ENCODE measurements around the gene DENND4B. TPM values are rescaled to one million over a fixed set of nuclear protein-coding genes. Genes with fewer than 3 reads are reported as not detected.

The DENND4B gene
- total and polyA plus RNA-seq, 8 donors, result 41.3 to 106 (median 48.7) TPM

DNA sequence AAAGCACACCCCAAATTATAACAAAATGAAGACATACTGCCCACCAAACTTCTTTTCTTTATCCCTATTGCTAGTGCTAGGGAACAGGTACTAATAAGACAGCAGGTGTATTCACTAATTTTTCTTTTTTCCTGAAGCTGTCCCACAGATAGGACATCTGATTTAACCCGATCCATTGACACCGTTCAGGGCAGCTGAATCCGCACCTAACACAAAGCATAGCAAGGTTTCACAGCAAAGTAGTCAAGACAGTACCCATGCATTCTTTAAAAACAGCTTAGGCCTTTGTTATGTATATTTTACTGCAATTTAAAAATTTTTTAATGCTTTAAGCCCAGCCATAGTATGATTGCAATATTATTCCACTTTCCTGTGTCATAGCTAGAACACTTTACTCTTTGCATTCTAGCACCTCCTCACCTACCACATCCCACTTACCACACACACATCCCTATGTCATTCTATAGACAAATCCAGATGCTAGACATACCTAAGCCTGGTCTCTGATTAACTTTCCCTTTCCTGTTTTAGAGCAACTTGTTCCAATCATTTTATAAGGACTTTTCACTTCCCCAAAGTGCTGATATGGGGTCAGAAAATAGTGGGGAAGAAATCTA lies 64.1 kb downstream of the DENND4B start:
- ATAC-seq, result no peak
- TF ChIP-seq CTCF (IDR thresholded peaks at IDR 0.05), result no peak
- H3K27me3 ChIP-seq, result no peaks in the 10 kb centered on the region
- intact Hi-C loops (cut with DNase I), result no loop called here
- no peak overlapping the region for H3K4me3 ChIP-seq
- no peaks in the 10 kb centered on the region for H3K36me3 ChIP-seq
- H3K9me3 ChIP-seq, result no peaks in the 10 kb centered on the region
- no peak for DNase-seq
- H3K4me1 ChIP-seq, result peaks cover 0 to 35% of the 10 kb centered on the region in 2 donors
- peak overlapping the region in 1 of 2 donors; percentile 82 for H3K27ac ChIP-seq

DNA sequence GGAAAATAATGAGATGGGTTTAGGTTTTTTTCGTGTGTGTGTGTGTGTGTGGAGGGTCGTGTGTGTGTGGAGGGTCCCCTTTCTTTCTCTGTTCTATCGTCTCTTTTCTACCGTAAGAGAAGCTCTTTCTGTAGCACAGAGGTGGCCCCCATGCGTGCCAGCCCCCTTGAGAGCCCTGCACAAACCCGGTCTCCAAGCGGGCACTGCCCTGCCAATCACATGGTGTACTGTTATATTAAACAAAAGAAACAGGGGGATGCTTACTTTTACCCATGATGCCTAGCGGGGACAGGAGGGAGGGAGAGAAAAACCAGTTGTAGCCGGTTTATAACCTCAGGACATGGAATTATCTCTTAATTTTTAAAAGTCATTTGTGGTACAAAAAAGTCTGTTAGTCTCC lies 64.8 kb downstream of the DENND4B start:
- H3K4me3 ChIP-seq, result peak overlapping the region in 1 of 2 donors; percentile 0
- DNase-seq, result peak in 2 of 4 donors; percentile 74 to 79
- H3K4me1 ChIP-seq, result peaks cover 0 to 35% of the 10 kb centered on the region in 2 donors
- no peaks in the 10 kb centered on the region for H3K27me3 ChIP-seq
- peak overlapping the region in 1 of 2 donors; percentile 82 for H3K27ac ChIP-seq
- no peaks in the 10 kb centered on the region for H3K36me3 ChIP-seq
- intact Hi-C loops (cut with DNase I), result no loop called here
- TF ChIP-seq CTCF (IDR thresholded peaks at IDR 0.05), result no peak
- ATAC-seq, result peak; percentile 47
- no peaks in the 10 kb centered on the region for H3K9me3 ChIP-seq

- Histone ChIP-seq H3K4me1 (peaks cover 0 to 35% of the 10 kb centered on the region in 2 donors), H3K4me3 (peak overlapping the region in 1 of 2 donors; percentile 0), H3K27ac (peak overlapping the region; percentile 38 to 82), H3K27me3 (no peaks in the 10 kb centered on the region), H3K9me3 (no peaks in the 10 kb centered on the region), H3K36me3 (no peaks in the 10 kb centered on the region)
- TF ChIP-seq CTCF (IDR thresholded peaks at IDR 0.05), result no peak
- intact Hi-C loops (cut with DNase I), result no loop called here
- peak; percentile 80 to 98 (median 92) for DNase-seq
- ATAC-seq, result peak; percentile 91
Measured at GRCh38 chr1:153880962-153881361, 65.6 kb downstream of the DENND4B start.

DNA sequence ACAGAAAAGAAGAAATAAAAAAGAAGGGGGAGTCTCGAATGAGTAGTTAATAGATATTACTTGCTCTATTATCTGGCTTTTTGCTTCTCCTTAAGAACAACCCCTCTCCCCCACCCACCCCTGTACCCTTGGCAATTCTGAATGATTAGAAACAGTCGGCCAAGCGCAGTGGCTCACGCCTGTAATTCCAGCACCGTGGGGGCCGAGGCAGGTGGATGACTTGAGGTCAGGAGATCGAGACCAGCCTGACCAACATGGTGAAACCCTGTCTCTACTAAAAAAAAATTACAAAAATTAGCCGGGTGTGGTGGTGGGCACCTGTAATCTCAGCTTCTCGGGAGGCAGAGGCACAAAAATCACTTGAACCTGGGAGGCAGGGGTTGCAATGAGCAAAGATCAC lies 66.5 kb downstream of the DENND4B start:
- no peaks in the 10 kb centered on the region for H3K36me3 ChIP-seq
- H3K4me3 ChIP-seq, result no peak overlapping the region
- peaks cover 0 to 35% of the 10 kb centered on the region in 2 donors for H3K4me1 ChIP-seq
- intact Hi-C loops (cut with DNase I), result no loop called here
- H3K27me3 ChIP-seq, result no peaks in the 10 kb centered on the region
- DNase-seq (no peak), ATAC-seq (no peak)
- no peak for TF ChIP-seq CTCF (IDR thresholded peaks at IDR 0.05)
- H3K27ac ChIP-seq, result no peak overlapping the region
- H3K9me3 ChIP-seq, result no peaks in the 10 kb centered on the region

Small RNA genes lying within 50 kb of the gene (microRNA-seq; reads per million reads assigned to microRNA genes)
- 0.41 to 0.84 reads per million in 2 donors for gene MIR6737

Other genes starting within 250 kb of the DENND4B start
- 10 to 100 TPM; 50.5 to 57.5 TPM for gene INTS3, start 218.7 kb downstream of the DENND4B start, total RNA-seq
- gene INTS3, start 218.7 kb downstream of the DENND4B start, polyA plus RNA-seq (ENCODE audit: insufficient read length in 6 of 6), result 100 to 1,000 TPM in 5 of 6 donors, 10 to 100 TPM in 1; 90.4 to 131 (median 118) TPM
- gene SLC27A3, start 171.3 kb downstream of the DENND4B start, total RNA-seq, result 10 to 100 TPM; 56.5 to 68.6 TPM
- gene SLC27A3, start 171.3 kb downstream of the DENND4B start, polyA plus RNA-seq (ENCODE audit: insufficient read length in 6 of 6), result 10 to 100 TPM; 32.4 to 50.3 (median 40.5) TPM
- gene GATAD2B, start 23.7 kb downstream of the DENND4B start, total RNA-seq, result 10 to 100 TPM; 36.8 to 41.5 TPM
- 10 to 100 TPM; 31.5 to 37.4 (median 32.3) TPM for gene GATAD2B, start 23.7 kb downstream of the DENND4B start, polyA plus RNA-seq (ENCODE audit: insufficient read length in 6 of 6)
- 10 to 100 TPM; 39.7 to 54.3 TPM for gene CRTC2, start 11.9 kb upstream of the DENND4B start, total RNA-seq
- gene CRTC2, start 11.9 kb upstream of the DENND4B start, polyA plus RNA-seq (ENCODE audit: insufficient read length in 6 of 6), result 10 to 100 TPM; 44.5 to 53.7 (median 47.1) TPM
- 100 to 1,000 TPM; 111 to 185 TPM for gene SLC39A1, start 16.8 kb upstream of the DENND4B start, total RNA-seq
- gene SLC39A1, start 16.8 kb upstream of the DENND4B start, polyA plus RNA-seq (ENCODE audit: insufficient read length in 6 of 6), result 10 to 100 TPM; 59.1 to 65.6 (median 63.3) TPM
- gene CREB3L4, start 21.2 kb upstream of the DENND4B start, total RNA-seq, result 1 to 10 TPM; 9.3 to 10.0 TPM
- 10 to 100 TPM; 32.6 to 44.3 (median 38.6) TPM for gene CREB3L4, start 21.2 kb upstream of the DENND4B start, polyA plus RNA-seq (ENCODE audit: insufficient read length in 6 of 6)
- gene JTB, start 31.0 kb upstream of the DENND4B start, total RNA-seq, result 100 to 1,000 TPM; 142 to 148 TPM
- 10 to 100 TPM; 79.5 to 91.7 (median 83.2) TPM for gene JTB, start 31.0 kb upstream of the DENND4B start, polyA plus RNA-seq (ENCODE audit: insufficient read length in 6 of 6)
- gene RAB13, start 39.6 kb upstream of the DENND4B start, total RNA-seq, result 100 to 1,000 TPM; 122 to 124 TPM
- gene RAB13, start 39.6 kb upstream of the DENND4B start, polyA plus RNA-seq (ENCODE audit: insufficient read length in 6 of 6), result 100 to 1,000 TPM; 151 to 171 (median 161) TPM
- gene RPS27, start 44.0 kb upstream of the DENND4B start, total RNA-seq, result 1,000 to 10,000 TPM; 1,116 to 1,380 TPM
- 1,000 to 10,000 TPM; 3,226 to 4,397 (median 3,891) TPM for gene RPS27, start 44.0 kb upstream of the DENND4B start, polyA plus RNA-seq (ENCODE audit: insufficient read length in 6 of 6)
- under 1 TPM; 0.16 to 0.26 TPM for gene NUP210L, start 208.4 kb upstream of the DENND4B start, total RNA-seq
- under 1 TPM; 0.09 to 0.27 (median 0.16) TPM for gene NUP210L, start 208.4 kb upstream of the DENND4B start, polyA plus RNA-seq (ENCODE audit: insufficient read length in 6 of 6)
- gene TPM3, start 245.4 kb upstream of the DENND4B start, total RNA-seq, result 100 to 1,000 TPM; 318 to 406 TPM
- 100 to 1,000 TPM; 220 to 283 (median 238) TPM for gene TPM3, start 245.4 kb upstream of the DENND4B start, polyA plus RNA-seq (ENCODE audit: insufficient read length in 6 of 6)

Measured in left lung (tissue), 10 donors.